GM21515 (cell line): Measurements from ENCODE around the gene CCM2.
"Not testable (repeated sequence)": the region's sequence is repeated elsewhere in the genome, so short reads cannot be mapped to it uniquely, and the experiment has no call there.

Source experiments
- ATAC-seq: cut with Tn5 transposase; IDR thresholded peaks from one replicate; pipeline ENCODE4 v1.9.1; 2021; ENCODE audit not compliant: unreplicated experiment

The CCM2 gene

GRCh38 chr7:45098983-45099839 lies 99.2 kb downstream of the CCM2 start:
- ATAC-seq = no peak

DNA sequence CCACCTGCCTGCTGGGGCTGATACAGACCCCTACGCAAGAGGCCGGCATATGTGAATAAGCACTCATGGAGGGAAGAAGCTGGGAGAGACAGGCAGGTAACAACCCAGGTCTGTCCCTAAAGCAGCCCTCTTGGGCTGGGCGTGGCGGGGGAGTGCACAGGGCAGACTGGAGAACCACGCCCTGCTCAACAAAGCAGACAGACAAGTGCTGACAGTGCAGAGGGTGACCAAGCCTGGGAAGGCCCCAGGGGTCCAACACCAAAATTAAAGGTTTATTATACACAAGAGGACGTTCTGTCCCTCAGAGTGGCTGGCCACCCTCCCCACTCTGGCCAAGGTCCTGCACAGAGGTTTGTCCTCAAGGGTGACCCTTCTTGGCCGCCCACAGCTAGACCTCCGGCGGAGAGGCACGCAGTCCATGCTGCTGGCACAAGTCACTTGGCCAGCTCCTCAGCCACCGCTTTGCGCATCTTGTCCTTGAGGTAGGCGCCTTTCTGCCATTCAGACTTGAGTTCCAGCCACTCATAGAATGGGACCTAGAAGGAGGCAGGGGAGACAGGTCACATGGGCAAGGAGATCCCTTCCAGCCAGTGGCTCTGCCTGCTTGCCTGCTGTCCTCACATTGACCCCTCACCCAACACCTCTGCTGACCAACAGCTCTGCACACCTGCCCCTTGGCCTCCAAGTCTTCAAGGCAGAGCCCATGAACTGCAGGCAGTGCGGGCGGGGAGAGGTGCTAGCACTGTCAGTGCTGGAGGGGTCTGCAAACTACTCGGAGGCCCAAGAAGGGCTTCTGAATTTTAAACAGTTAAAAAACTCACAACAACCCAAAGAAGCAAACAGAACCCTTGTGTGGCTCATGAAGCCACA lies 100.1 kb downstream of the CCM2 start:
- ATAC-seq = no peak

DNA sequence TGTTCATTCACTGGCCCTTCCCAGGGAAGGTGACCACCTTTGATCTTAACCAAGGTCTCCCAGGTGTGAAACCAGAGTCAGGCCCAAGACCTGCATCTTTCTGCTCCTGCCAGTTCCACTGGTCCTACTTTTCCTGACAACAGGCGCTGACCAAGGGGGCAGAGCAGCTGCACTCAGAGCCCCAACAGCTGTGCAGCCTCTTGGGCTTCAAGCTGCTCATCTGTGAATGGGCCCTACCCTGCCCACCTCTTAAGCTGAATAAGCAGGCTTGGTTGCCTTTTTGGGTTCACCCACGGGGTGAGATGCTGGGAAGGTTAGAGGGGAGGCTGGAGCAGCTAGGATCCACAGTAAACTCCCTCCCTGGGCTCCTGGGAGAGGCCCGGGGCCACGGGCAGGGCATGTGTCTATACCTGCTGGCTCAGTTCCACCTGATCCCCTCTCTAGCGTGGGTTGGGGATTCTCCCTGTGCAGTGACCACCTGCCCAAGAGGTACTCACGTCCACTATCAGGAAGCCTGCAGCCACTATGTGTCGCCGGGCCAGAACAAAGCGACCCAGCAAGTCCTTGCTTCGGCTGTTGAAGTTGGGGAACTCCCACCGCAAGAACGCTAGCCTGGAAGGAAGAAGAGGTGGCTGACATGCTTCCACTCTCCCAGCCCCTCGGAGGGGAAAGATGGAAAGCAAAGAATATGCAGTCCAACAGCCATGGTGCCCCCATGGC lies 100.9 kb downstream of the CCM2 start:
- no peak for ATAC-seq

- ATAC-seq = no peak
Observed at GRCh38 chr7:45101748-45102147, 101.7 kb downstream of the CCM2 start.

- no peak for ATAC-seq
Observed at GRCh38 chr7:45102785-45103712, 103.0 kb downstream of the CCM2 start.

DNA sequence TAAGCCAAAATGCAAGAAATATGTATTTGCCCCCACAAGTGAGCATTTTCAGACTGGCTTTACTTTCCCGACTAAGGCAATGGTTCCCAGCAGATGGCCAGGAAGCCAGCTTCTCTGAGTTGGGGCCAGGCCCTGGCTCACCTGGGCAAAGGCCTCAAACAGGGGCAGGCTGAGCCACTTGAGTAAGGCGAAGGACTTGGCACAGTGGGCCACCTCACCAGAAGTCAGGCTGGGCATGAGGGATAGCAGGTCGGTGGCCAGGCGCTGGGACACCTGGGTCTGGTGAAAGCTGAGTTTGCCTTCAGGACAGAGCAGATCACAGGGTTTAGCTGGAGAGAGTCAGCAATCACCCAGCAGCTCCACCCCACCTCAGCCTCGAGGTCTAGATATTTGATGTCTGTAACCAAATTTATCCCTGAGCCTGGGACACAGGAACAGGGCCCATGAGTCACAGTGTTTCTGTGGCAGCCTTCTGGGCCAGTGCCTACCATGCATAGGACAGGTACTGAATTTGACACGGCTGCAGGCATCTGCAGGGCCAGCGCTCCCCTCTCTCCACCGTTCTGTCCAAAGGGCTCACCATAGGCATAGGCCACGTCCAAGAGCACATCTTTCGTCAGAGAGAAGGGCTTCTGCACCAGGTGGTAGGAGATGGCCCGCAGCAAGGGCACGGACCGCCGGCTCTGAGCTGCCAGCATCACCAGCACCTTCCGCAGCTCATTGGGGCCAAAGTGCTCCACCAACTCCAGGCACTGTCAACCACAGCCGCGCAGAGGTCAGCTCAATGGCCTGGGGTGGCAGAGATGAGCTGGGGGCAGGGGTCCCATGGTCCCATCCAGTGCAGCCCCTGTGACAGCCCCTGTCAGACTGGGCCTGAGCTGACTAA lies 104.2 kb downstream of the CCM2 start:
- ATAC-seq = no peak

GRCh38 chr7:45104844-45105587 lies 105.0 kb downstream of the CCM2 start:
- ATAC-seq = no peak

DNA sequence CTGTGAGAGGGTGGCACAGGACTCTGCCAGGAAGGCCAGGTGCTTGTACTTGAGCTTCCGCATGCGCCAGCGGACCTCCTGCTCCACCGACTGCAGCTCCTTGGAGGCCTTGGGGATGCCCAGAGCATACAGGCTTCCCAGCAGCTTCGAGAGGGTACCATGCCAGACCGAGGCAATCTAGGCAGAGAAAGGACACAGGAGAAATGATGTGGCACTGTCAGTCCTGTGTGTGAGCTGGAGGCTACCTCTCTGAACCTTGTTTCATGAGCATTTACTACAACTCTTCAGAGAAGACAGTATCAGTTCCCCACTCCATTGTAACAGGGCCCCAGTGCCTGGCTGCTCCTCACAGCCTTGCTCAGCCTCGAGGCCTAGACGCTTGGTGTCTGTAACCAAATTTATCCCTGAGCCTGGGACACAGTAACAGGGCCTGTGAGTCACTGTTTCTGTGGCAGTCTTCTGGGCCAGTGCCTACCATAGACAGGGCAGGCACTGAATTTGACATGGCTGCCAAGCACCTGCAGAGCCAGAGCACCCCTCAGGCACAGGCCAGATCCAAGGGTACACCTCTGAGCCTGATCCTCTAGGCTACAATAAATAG lies 105.7 kb downstream of the CCM2 start:
- no peak for ATAC-seq

GRCh38 chr7:45106820-45107219 lies 106.8 kb downstream of the CCM2 start:
- ATAC-seq = no peak

DNA sequence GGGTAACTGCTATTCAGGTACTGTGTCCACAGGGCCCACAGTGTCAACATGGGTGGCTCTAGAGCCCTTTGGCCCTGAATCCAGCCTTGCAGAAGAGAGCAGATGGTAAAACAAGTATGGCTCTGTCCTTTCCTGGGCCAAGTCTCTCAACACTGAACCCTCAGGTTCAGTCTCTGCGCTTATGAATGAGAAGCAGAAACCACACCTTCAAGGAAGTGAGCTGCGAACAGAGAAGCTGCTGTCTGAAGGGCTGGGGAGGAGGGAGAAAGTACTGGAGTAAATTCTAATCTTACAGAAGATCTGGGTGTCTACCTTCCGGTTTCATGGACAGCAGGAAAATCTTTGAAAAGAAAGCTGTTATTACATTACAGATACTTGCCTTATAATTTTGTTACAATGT lies 107.4 kb downstream of the CCM2 start:
- no peak for ATAC-seq

- no peak for ATAC-seq
Observed at GRCh38 chr7:45108863-45109262, 108.9 kb downstream of the CCM2 start.

- ATAC-seq = peak; percentile 92
Observed at GRCh38 chr7:45111298-45112223, 111.6 kb downstream of the CCM2 start, which contains the start of gene TBRG4. Gene TBRG4 (minus strand): TSS chr7:45111697. CDS start chr7:45109237, 2,460 bp downstream.

DNA sequence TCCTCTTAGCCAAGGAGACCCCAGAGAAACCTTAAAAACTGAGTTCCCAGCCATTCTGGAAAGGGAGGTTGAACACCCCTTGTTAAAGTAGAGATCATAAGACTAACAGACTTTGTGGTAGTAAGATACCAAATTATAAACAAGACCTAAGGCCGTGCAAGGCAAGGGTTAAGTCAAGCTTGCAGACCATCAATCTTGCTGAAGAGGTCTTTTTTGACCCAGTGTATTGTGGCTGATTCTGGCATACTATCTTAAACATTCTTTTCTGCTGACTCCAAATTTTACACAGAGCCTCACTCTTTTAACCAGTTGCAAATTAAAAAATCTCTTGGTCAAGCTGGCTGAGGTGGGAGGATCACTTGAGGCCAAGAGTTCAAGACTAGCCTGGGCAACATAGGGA lies 112.6 kb downstream of the CCM2 start:
- ATAC-seq = no peak

- not testable (repeated sequence) for ATAC-seq
Observed at GRCh38 chr7:45114257-45114656, 114.3 kb downstream of the CCM2 start.

GRCh38 chr7:45114926-45115325 lies 114.9 kb downstream of the CCM2 start:
- no peak for ATAC-seq

- no peak for ATAC-seq
Observed at GRCh38 chr7:45116048-45116447, 116.0 kb downstream of the CCM2 start.

GRCh38 chr7:45117582-45117981 lies 117.6 kb downstream of the CCM2 start:
- no peak for ATAC-seq
